Measurements from ENCODE around the gene LGSN. TPM values are rescaled to one million over a fixed set of nuclear protein-coding genes. Genes with fewer than 3 reads are reported as not detected.

LGSN gene
- total and polyA plus RNA-seq, 2 experiments from 2014 or later, result 2.6 to 4.1 TPM

Small RNA genes lying within 50 kb of the gene (small RNA-seq; reads per million reads assigned to genes)
- not detected for gene SPTLC1P3

Other genes with a start within 250 kb of the LGSN start
- gene FKBP1C, start 108.5 kb downstream of the LGSN start, total RNA-seq, result 0.80 TPM in 1 of 2 replicates, not detected in the other
- gene FKBP1C, start 108.5 kb downstream of the LGSN start, polyA plus RNA-seq, result 0.30 and 0.47 TPM in 2 replicates